AG04449 (cell line): ENCODE measurements around the gene DST.

ENCODE experiments used
- CTCF ChIA-PET: fragments of 350-600 bp; formaldehyde crosslinking; extraction: SDS; loops from one replicate; lab custom pipeline; 2021; ENCODE audit warnings: antibody characterized with exemption; lab: Yijun Ruan, JAX
- POLR2A ChIA-PET: fragments of 400-600, 350-600 bp; formaldehyde crosslinking; extraction: SDS; loops from one replicate; lab custom pipeline; 2020; ENCODE audit warnings: antibody characterized with exemption, inconsistent platforms; lab: Yijun Ruan, JAX
- DNase-seq: peaks from one replicate; pipeline ENCODE4 v3.0.0-alpha.2; 2010; ENCODE audit warnings: low read depth, low spot score
- H3K4me3 ChIP-seq: 2 replicates; pipeline ENCODE4 v1.5.1; 2011; ENCODE audit warnings: low read depth, mild to moderate bottlenecking, control low read depth, low read length
- TF ChIP-seq, protein P1 (sequence below): IDR thresholded peaks from one replicate; pipeline ENCODE4 v1.5.1; 2011; ENCODE audit warnings: mild to moderate bottlenecking, moderate library complexity, low read length, control low read depth, inconsistent platforms; ENCODE audit not compliant: insufficient read depth; ENCODE audit errors: missing control alignments

The DST gene

GRCh38 chr6:56601390-56601789, 41.3 kb downstream of the DST start:
- no peak overlapping the region for H3K4me3 ChIP-seq
- DNase-seq: no peak
- ChIA-PET CTCF (interaction anchor here (1.1 kb wide), 1 partner anchor 53 kb away, joined by 3 read pairs; no protein-coding TSS in a partner anchor), POLR2A (no interaction called here)
- TF ChIP-seq, protein P1, sequence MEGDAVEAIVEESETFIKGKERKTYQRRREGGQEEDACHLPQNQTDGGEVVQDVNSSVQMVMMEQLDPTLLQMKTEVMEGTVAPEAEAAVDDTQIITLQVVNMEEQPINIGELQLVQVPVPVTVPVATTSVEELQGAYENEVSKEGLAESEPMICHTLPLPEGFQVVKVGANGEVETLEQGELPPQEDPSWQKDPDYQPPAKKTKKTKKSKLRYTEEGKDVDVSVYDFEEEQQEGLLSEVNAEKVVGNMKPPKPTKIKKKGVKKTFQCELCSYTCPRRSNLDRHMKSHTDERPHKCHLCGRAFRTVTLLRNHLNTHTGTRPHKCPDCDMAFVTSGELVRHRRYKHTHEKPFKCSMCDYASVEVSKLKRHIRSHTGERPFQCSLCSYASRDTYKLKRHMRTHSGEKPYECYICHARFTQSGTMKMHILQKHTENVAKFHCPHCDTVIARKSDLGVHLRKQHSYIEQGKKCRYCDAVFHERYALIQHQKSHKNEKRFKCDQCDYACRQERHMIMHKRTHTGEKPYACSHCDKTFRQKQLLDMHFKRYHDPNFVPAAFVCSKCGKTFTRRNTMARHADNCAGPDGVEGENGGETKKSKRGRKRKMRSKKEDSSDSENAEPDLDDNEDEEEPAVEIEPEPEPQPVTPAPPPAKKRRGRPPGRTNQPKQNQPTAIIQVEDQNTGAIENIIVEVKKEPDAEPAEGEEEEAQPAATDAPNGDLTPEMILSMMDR: no peak

GRCh38 chr6:56595490-56596122, 47.1 kb downstream of the DST start:
- TF ChIP-seq, protein P1: peak; percentile 32
- ChIA-PET CTCF (interaction anchor here (0.5 to 9.0 kb wide), 36 partner anchors 10 to 284 kb away, joined by 3 to 175 read pairs (median 6); no protein-coding TSS in a partner anchor), POLR2A (interaction anchor here (0.9 kb wide), 2 partner anchors 17 to 240 kb away, joined by 3 to 4 read pairs; no protein-coding TSS in a partner anchor)
- DNase-seq: no peak
- no peak overlapping the region for H3K4me3 ChIP-seq

DNA sequence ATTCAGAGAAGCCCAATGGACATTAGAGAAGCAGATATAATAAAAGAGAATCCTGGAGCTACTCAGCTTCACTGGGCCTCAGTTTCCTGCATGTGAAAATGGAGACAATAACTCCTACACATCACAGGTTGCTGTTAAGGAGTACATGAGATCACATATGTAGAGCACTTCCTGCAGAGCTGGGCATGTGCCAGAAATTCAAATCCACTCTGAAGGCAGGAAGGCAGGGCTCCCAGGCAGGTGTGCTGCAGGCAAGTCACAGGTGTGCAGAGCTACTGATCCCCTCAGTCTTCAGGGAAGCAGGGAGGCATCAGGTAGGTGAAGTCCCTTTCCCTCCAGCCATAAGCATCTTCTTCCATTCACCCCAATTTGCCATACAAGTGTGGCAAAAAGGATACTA, 48.0 kb downstream of the DST start:
- ChIA-PET CTCF (interaction anchor here (0.5 to 9.0 kb wide), 36 partner anchors 11 to 283 kb away, joined by 3 to 175 read pairs (median 6); no protein-coding TSS in a partner anchor), POLR2A (no interaction called here)
- TF ChIP-seq, protein P1: no peak
- H3K4me3 ChIP-seq: no peak overlapping the region
- no peak for DNase-seq

- TF ChIP-seq, protein P1: no peak
- ChIA-PET CTCF (interaction anchor here (0.8 to 9.0 kb wide), 27 partner anchors 12 to 282 kb away, joined by 3 to 175 read pairs (median 7); no protein-coding TSS in a partner anchor), POLR2A (no interaction called here)
- no peak for DNase-seq
- no peak overlapping the region for H3K4me3 ChIP-seq
Observed at GRCh38 chr6:56593801-56594318, 48.8 kb downstream of the DST start.

GRCh38 chr6:56582236-56582635, 60.5 kb downstream of the DST start:
- TF ChIP-seq, protein P1: no peak
- POLR2A ChIA-PET: no interaction called here

DNA sequence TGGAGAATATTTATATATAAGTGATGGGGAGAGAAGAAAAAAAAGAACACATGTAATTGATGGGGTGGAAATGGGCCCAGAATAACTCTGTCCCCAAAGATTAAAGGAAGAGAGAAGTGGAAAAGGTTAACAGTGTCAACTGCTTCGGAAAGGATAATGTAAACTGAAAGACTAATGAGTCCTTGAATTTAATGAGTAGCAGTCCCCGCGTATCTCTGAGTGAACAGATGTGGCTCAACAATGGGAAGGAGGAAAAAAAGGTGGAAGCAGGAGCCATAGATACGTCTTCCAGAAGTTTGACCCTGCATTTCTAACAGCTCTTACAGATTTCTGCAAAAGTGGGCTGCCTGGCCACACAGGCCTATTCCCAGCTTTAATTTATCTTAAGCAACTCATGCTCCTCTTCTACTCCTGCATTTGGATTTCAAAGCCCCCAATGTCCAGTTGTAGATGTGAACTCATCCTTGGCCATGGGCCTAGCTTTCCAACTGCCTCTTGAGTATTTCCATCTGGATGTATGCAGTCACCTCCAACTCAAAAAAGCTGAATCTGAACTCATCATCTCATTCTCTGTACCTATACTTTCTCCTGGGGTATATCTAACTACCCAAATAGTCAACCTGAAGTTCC, 61.3 kb downstream of the DST start:
- CTCF ChIA-PET: interaction anchor here (0.7 to 3.8 kb wide), 4 partner anchors 11 to 267 kb away, joined by 3 to 55 read pairs (median 18); no protein-coding TSS in a partner anchor
- TF ChIP-seq, protein P1: no peak
- H3K4me3 ChIP-seq: no peak overlapping the region
- POLR2A ChIA-PET: no interaction called here
- DNase-seq: no peak

More at GRCh38 chr6:56582236-56582635, 60.5 kb downstream of the DST start:
- no peak for DNase-seq
- CTCF ChIA-PET: interaction anchor here (3.8 kb wide), 2 partner anchors 11 to 12 kb away, joined by 32 to 55 read pairs; no protein-coding TSS in a partner anchor
- no peak overlapping the region for H3K4me3 ChIP-seq
